Osteocyte (in vitro differentiated cells): Measurements from ENCODE around the gene POLA1. TPM values are rescaled to one million over a fixed set of nuclear protein-coding genes. Genes with fewer than 3 reads are reported as not detected.

Experiments used
- DNase-seq: peaks from one replicate; pipeline ENCODE4 v3.0.0; 2021; ENCODE audit warnings: mixed read lengths; ENCODE audit not compliant: unreplicated experiment; ENCODE audit errors: extremely low spot score
- H3K27ac Mint-ChIP-seq: one replicate; pipeline ENCODE4 v1.8.0; 2021; ENCODE audit warnings: mild to moderate bottlenecking, mixed read lengths; ENCODE audit not compliant: unreplicated experiment
- H3K27me3 Mint-ChIP-seq: one replicate; pipeline ENCODE4 v1.8.0; 2021; ENCODE audit warnings: mixed read lengths; ENCODE audit not compliant: unreplicated experiment
- H3K36me3 Mint-ChIP-seq: one replicate; pipeline ENCODE4 v1.8.0; 2021; ENCODE audit warnings: mixed read lengths; ENCODE audit not compliant: unreplicated experiment
- H3K4me1 Mint-ChIP-seq: one replicate; pipeline ENCODE4 v1.8.0; 2021; ENCODE audit warnings: mixed read lengths; ENCODE audit not compliant: unreplicated experiment
- H3K4me3 Mint-ChIP-seq: one replicate; pipeline ENCODE4 v1.8.0; 2021; ENCODE audit warnings: mild to moderate bottlenecking, moderate library complexity, mixed read lengths; ENCODE audit not compliant: unreplicated experiment
- H3K9me3 Mint-ChIP-seq: one replicate; pipeline ENCODE4 v1.8.0; 2021; ENCODE audit warnings: mixed read lengths; ENCODE audit not compliant: unreplicated experiment
- total RNA-seq: library from RNA; stranded (reverse); gene quantifications from 2 replicates; pipeline ENCODE4 v1.2.1, GENCODE V29; 2021
- TF ChIP-seq, protein P1 (sequence below): fragments of 200-600 bp; sonication (generic); IDR thresholded peaks from 2 replicates; pipeline ENCODE4 v1.5.0; 2021; ENCODE audit warnings: antibody characterized with exemption, mild to moderate bottlenecking, moderate library complexity

POLA1 gene
- total RNA-seq, 1 donor from 2014 or later, result 17.3 TPM

DNA sequence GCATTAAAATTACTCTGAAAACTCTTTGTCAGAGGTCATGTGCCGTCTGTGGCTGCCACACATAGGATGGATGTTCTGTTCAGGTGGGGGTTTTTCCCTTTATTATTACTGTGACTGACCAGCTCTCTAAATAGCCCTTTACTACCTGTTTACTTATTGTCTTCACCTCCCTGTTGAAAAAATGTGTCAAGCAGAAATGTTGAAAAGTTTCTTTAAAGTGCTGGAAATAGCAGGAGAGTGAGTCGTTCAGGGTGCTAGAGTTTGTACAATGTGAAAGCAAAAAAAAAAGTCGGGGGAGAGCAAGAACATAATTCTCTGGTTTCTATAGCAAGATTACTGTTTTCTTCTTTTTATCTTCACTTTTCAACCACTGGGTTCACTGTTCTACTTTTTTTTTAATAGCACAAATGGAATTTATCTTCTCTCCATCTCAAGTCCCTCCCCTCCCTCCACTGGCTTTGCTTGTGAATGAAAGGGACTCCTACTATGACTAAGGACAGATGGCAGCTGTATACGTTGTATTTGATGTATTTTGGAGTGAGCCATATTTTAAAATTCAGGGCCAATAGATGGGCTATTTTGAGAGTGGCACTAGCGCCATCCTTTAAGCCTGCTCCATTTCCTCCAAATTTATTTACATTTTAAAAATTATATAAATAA lies 288.7 kb downstream of the POLA1 start:
- Mint-ChIP-seq H3K36me3 (peaks cover 7% of the 10 kb centered on the region), H3K4me1 (peaks cover 12% of the 10 kb centered on the region), H3K9me3 (no peaks in the 10 kb centered on the region), H3K4me3 (no peak overlapping the region), H3K27me3 (no peaks in the 10 kb centered on the region), H3K27ac (no peak overlapping the region)
- DNase-seq, result no peak
- TF ChIP-seq, protein P1, sequence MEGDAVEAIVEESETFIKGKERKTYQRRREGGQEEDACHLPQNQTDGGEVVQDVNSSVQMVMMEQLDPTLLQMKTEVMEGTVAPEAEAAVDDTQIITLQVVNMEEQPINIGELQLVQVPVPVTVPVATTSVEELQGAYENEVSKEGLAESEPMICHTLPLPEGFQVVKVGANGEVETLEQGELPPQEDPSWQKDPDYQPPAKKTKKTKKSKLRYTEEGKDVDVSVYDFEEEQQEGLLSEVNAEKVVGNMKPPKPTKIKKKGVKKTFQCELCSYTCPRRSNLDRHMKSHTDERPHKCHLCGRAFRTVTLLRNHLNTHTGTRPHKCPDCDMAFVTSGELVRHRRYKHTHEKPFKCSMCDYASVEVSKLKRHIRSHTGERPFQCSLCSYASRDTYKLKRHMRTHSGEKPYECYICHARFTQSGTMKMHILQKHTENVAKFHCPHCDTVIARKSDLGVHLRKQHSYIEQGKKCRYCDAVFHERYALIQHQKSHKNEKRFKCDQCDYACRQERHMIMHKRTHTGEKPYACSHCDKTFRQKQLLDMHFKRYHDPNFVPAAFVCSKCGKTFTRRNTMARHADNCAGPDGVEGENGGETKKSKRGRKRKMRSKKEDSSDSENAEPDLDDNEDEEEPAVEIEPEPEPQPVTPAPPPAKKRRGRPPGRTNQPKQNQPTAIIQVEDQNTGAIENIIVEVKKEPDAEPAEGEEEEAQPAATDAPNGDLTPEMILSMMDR, result no peak

DNA sequence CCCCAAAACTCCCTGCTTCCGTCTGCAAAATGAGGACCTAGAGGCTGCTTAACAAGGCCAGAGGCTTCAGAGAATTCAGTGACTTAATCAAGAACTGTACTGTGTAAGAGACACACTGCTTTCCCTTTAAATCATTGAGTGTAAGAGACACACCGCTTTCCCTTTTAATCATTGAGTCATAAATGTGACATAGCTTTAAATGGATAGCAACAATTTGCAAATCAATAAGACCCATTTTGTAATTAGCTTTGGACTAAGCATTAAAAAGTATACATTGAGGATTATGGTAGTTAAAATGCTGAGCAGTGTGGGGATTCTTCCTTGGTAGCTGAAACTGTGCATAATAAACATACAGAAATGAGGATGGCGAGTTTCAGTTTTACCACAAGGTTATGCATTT lies 290.2 kb downstream of the POLA1 start:
- peaks cover 17% of the 10 kb centered on the region for H3K4me1 Mint-ChIP-seq
- H3K27me3 Mint-ChIP-seq, result no peaks in the 10 kb centered on the region
- no peak overlapping the region for H3K4me3 Mint-ChIP-seq
- no peak overlapping the region for H3K27ac Mint-ChIP-seq
- DNase-seq, result no peak
- TF ChIP-seq, protein P1, result no peak
- no peaks in the 10 kb centered on the region for H3K9me3 Mint-ChIP-seq
- H3K36me3 Mint-ChIP-seq, result peaks cover 7% of the 10 kb centered on the region

DNA sequence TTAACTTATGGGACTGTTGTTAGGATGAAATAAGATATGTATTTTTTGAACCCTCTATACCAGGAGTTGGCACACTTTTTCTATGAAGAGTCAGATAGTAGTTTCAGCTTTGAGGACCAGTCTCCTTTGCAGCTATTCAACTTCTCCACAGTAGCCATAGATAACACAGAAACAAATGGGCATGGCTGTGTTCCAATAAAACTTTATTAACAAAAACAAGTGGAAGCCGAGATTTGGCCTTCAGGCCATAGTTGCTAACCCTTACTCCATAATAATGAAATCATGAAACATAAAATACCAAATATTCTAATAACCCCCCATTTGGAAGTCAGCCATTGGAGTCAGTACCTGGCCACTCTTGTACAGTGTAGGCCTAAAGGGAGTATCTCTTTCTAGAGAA lies 291.4 kb downstream of the POLA1 start:
- peaks cover 8% of the 10 kb centered on the region for H3K4me1 Mint-ChIP-seq
- H3K36me3 Mint-ChIP-seq, result peaks cover 4% of the 10 kb centered on the region
- H3K4me3 Mint-ChIP-seq, result no peak overlapping the region
- no peaks in the 10 kb centered on the region for H3K9me3 Mint-ChIP-seq
- TF ChIP-seq, protein P1, result no peak
- DNase-seq, result no peak
- no peak overlapping the region for H3K27ac Mint-ChIP-seq
- H3K27me3 Mint-ChIP-seq, result no peaks in the 10 kb centered on the region

DNA sequence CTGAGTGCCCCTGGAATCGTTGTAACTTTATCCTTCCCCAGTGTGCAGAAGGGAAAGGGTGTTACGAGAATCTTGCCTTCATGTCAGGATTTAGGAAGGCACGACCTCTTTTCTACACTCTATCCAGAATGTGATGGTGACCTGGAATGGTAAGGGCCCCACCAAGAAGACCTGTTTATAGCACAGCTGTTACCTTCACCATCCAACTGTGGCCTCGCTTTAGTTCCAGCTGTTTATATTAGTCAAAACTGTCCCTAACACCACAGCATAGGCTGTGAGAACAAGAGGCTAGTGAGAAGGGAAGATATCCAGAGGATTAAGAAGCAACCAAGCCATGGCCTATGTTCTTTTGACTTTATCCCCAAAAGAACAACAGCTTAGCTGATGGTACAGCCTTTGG lies 294.0 kb downstream of the POLA1 start:
- TF ChIP-seq, protein P1, result no peak
- no peaks in the 10 kb centered on the region for H3K27me3 Mint-ChIP-seq

DNA sequence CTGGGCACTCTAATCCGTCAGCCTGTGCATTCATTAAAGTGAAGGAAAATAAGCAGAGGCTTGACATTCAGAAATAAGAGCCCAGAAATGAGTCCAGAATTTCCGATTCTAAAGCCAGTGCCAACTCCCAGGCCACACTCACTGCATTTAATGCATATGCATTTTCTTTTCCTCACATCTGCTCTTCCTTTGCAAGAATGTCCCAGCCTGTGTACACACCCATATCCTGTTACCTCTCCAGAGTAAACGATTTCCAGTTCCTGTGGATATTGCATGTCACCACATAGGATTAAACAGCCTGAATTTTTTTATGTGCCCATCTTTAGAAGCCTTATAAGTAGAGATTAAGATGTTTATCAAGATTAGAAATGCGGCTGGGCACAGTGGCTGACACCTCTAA lies 294.6 kb downstream of the POLA1 start:
- no peaks in the 10 kb centered on the region for H3K27me3 Mint-ChIP-seq
- H3K36me3 Mint-ChIP-seq, result peaks cover 3% of the 10 kb centered on the region
- peaks cover 5% of the 10 kb centered on the region for H3K4me1 Mint-ChIP-seq
- TF ChIP-seq, protein P1, result no peak
- H3K27ac Mint-ChIP-seq, result no peak overlapping the region
- no peak overlapping the region for H3K4me3 Mint-ChIP-seq
- H3K9me3 Mint-ChIP-seq, result no peaks in the 10 kb centered on the region
- no peak for DNase-seq

More for the DNA sequence above, 294.0 kb downstream of the POLA1 start:
- Mint-ChIP-seq H3K27ac (no peak overlapping the region), H3K9me3 (no peaks in the 10 kb centered on the region), H3K4me1 (peaks cover 5% of the 10 kb centered on the region), H3K36me3 (peaks cover 3% of the 10 kb centered on the region), H3K4me3 (no peak overlapping the region)
- no peak for DNase-seq
